Activated CD8-positive, alpha-beta T cell treated with anti-CD3 and anti-CD28 coated beads for 36 hours (primary cell): ENCODE data around the gene SUOX. TPM values are rescaled to one million over a fixed set of nuclear protein-coding genes. Genes with fewer than 3 reads are reported as not detected.
"Not testable (repeated sequence)": the region's sequence is repeated elsewhere in the genome, so short reads cannot be mapped to it uniquely, and the experiment has no call there.

Experiments
- ATAC-seq: fragments of 200-7000 bp; cut with Tn5 transposase; one replicate; pipeline ENCODE4 v1.10.0; 2021; ENCODE audit warnings: mild to moderate bottlenecking, moderate library complexity
- CTCF ChIA-PET: fragments of 350-600 bp; sonication (Branson Sonifier 250); formaldehyde crosslinking; loops from one replicate; lab custom pipeline; 2021; ENCODE audit warnings: antibody characterized with exemption; lab: Charles Lee
- POLR2A ChIA-PET: fragments of 350-600 bp; sonication (Branson Sonifier 250); formaldehyde crosslinking; loops from one replicate; lab custom pipeline; 2021; ENCODE audit warnings: antibody characterized with exemption; lab: Charles Lee
- DNase-seq: peaks from one replicate; pipeline ENCODE4 v3.0.0-alpha.2; 2020
- H3K27ac Mint-ChIP-seq: one replicate; pipeline ENCODE4 v1.8.0; 2021; ENCODE audit warnings: mild to moderate bottlenecking, mixed read lengths
- H3K27me3 Mint-ChIP-seq: one replicate; pipeline ENCODE4 v1.8.0; 2021; ENCODE audit warnings: mixed read lengths
- H3K36me3 Mint-ChIP-seq: one replicate; pipeline ENCODE4 v1.8.0; 2021; ENCODE audit warnings: low read depth, mixed read lengths
- H3K4me1 Mint-ChIP-seq: one replicate; pipeline ENCODE4 v1.8.0; 2021; ENCODE audit warnings: low read depth, mixed read lengths
- H3K4me3 Mint-ChIP-seq: one replicate; pipeline ENCODE4 v1.8.0; 2021; ENCODE audit warnings: mild to moderate bottlenecking, moderate library complexity, mixed read lengths
- H3K9me3 Mint-ChIP-seq: one replicate; pipeline ENCODE4 v1.8.0; 2021; ENCODE audit warnings: mixed read lengths
- intact Hi-C: fragments of 100-400 bp; cut with micrococcal nuclease; formaldehyde crosslinking; loops from one replicate; pipeline ENCODE4 v1.10.0; 2022
- total RNA-seq, 2 experiments: library from RNA; stranded (reverse); gene quantifications; one replicate each; pipeline ENCODE4 v1.2.3, GENCODE V29; 2021
- TF ChIP-seq, protein P1 (sequence below): fragments of 200-600 bp; IDR thresholded peaks from one replicate; pipeline ENCODE4 v1.8.0; 2022; ENCODE audit warnings: antibody characterized with exemption, mild to moderate bottlenecking

SUOX gene
- total RNA-seq, 2 experiments from 2014 or later, result 4.6 to 6.2 TPM

DNA sequence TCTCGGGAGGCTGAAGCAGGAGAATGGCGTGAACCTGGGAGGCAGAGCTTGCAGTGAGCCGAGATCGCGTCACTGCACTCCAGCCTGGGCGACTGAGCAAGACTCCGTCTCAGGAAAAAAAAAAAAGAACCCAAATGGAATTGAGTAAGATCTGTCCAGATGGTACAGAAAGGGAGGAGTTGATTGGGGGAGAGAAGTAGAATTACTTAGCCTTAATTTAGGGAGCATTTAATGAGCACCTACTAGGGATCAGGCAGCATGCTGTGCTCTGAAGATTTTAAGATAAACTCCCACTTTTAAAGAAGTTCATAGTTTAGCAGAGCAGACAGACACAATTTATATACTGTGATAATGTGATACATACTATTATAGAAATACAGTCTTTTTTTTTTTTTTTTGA, 18.7 kb upstream of the SUOX start:
- no peaks in the 10 kb centered on the region for H3K27me3 Mint-ChIP-seq
- CTCF ChIA-PET, result interaction anchor here (1.1 to 5.4 kb wide), 2 partner anchors 17 to 62 kb away, joined by 3 to 26 read pairs; no protein-coding TSS in a partner anchor
- POLR2A ChIA-PET, result no interaction called here
- ATAC-seq (no peak), DNase-seq (no peak)
- H3K36me3 Mint-ChIP-seq, result peaks cover 8% of the 10 kb centered on the region
- no peak overlapping the region for H3K4me3 Mint-ChIP-seq
- intact Hi-C loops, result loop anchor here (10.0 kb wide), 1 partner anchor 244 kb away; no protein-coding TSS in a partner anchor
- H3K9me3 Mint-ChIP-seq, result no peaks in the 10 kb centered on the region
- TF ChIP-seq, protein P1, sequence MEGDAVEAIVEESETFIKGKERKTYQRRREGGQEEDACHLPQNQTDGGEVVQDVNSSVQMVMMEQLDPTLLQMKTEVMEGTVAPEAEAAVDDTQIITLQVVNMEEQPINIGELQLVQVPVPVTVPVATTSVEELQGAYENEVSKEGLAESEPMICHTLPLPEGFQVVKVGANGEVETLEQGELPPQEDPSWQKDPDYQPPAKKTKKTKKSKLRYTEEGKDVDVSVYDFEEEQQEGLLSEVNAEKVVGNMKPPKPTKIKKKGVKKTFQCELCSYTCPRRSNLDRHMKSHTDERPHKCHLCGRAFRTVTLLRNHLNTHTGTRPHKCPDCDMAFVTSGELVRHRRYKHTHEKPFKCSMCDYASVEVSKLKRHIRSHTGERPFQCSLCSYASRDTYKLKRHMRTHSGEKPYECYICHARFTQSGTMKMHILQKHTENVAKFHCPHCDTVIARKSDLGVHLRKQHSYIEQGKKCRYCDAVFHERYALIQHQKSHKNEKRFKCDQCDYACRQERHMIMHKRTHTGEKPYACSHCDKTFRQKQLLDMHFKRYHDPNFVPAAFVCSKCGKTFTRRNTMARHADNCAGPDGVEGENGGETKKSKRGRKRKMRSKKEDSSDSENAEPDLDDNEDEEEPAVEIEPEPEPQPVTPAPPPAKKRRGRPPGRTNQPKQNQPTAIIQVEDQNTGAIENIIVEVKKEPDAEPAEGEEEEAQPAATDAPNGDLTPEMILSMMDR, result no peak
- H3K4me1 Mint-ChIP-seq, result peaks cover 22% of the 10 kb centered on the region
- H3K27ac Mint-ChIP-seq, result no peak overlapping the region

DNA sequence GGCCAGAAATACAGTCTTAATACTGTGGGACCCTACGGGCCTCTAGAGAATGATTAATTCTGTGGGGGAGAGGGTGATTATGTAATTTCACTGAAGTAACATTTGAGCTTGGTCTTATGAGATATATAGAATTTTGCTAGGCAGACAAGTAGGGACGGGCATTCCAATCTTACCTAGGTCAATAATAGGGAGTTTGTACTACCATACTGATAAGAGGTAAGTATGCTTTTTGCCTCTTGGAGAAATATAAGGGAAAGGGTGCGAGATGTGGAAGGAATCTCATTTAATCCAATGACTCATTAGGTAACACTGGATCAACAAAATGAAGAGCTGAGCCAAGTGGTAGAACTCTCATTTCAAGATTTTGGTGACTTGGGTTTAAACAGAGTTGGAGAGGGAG, 18.0 kb upstream of the SUOX start:
- Mint-ChIP-seq H3K4me3 (no peak overlapping the region), H3K27ac (no peak overlapping the region), H3K36me3 (peaks cover 8% of the 10 kb centered on the region), H3K27me3 (no peaks in the 10 kb centered on the region), H3K9me3 (no peaks in the 10 kb centered on the region), H3K4me1 (peaks cover 22% of the 10 kb centered on the region)
- intact Hi-C loops, result loop anchor here (10.0 kb wide), 1 partner anchor 244 kb away; no protein-coding TSS in a partner anchor
- ChIA-PET POLR2A (no interaction called here), CTCF (interaction anchor here (5.4 kb wide), 1 partner anchor 17 kb away, joined by 26 read pairs; no protein-coding TSS in a partner anchor)
- TF ChIP-seq, protein P1, result no peak
- ATAC-seq (no peak), DNase-seq (no peak)

DNA sequence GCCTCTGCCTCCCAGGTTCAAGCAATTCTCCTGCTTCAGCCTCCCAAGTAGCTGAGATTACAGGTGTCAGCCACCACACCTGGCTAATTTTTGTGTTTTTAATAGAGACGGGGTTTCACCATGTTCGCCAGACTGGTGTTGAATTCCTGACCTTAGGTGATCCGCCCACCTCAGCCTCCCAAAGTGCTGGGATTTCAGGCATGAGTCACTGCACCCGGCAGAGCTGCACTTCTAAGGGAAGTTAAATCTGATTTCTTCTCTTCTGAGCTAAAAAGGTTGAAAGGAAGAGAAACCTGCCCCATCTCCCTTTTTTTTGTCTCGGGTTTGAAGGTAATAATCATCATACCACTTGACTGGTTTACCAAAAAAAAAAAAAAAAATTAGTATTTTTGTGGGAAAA, 15.2 kb upstream of the SUOX start:
- CTCF ChIA-PET, result interaction anchor here (0.9 to 2.0 kb wide), 6 partner anchors 8 to 244 kb away, joined by 3 to 16 read pairs (median 4); partner anchors contain the start of genes RAB5B and SUOX
- POLR2A ChIA-PET, result interaction anchor here (0.6 to 1.2 kb wide), 2 partner anchors 8 to 49 kb away, joined by 3 read pairs; partner anchors contain the start of gene RAB5B
- H3K27ac Mint-ChIP-seq, H3K4me3 Mint-ChIP-seq, H3K36me3 Mint-ChIP-seq, DNase-seq, intact Hi-C loops, H3K9me3 Mint-ChIP-seq, H3K27me3 Mint-ChIP-seq, ATAC-seq: not testable (repeated sequence)
- H3K4me1 Mint-ChIP-seq, result peaks cover 13% of the 10 kb centered on the region

DNA sequence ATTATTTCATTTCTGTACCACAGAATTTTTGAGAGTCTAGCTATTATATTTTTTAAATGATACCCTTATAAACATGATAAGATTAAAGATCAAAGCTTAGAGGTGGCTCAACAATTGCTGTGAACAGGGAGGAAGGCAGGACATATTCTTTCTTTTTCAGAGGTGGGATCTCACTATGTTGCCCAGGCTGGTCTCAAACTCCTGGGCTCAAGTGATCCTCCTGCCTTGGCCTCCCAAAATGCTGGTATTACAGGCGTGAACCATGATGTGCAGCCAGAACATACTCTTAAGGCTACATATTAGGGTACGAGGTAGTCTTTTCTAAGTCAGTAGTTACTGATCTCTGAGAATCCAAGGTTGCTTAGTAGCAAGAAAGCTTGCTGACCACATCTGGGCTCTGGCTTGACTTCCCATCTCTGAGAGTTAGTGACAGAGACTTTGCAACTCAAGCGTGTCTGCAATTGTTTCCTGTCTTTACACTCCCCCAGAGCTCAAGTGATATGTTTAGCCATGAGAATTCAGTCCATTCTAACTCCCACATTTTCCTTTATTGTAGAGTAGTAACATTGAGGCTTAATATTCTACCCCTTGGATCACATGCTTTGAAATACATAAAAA, 14.6 kb upstream of the SUOX start:
- ATAC-seq (no peak), DNase-seq (no peak)
- H3K27ac Mint-ChIP-seq, result peak overlapping the region; percentile 30
- peaks cover 10% of the 10 kb centered on the region for H3K36me3 Mint-ChIP-seq
- POLR2A ChIA-PET, result interaction anchor here (0.6 to 1.2 kb wide), 3 partner anchors 8 to 49 kb away, joined by 3 to 5 read pairs (median 3); partner anchors contain the start of gene RAB5B
- intact Hi-C loops, result no loop called here
- H3K9me3 Mint-ChIP-seq, result no peaks in the 10 kb centered on the region
- H3K4me1 Mint-ChIP-seq, result peaks cover 10% of the 10 kb centered on the region
- TF ChIP-seq, protein P1, result no peak
- H3K27me3 Mint-ChIP-seq, result no peaks in the 10 kb centered on the region
- no peak overlapping the region for H3K4me3 Mint-ChIP-seq
- CTCF ChIA-PET, result interaction anchor here (0.7 to 3.4 kb wide), 10 partner anchors 8 to 245 kb away, joined by 3 to 16 read pairs (median 5); partner anchors contain the start of genes RAB5B and SUOX

DNA sequence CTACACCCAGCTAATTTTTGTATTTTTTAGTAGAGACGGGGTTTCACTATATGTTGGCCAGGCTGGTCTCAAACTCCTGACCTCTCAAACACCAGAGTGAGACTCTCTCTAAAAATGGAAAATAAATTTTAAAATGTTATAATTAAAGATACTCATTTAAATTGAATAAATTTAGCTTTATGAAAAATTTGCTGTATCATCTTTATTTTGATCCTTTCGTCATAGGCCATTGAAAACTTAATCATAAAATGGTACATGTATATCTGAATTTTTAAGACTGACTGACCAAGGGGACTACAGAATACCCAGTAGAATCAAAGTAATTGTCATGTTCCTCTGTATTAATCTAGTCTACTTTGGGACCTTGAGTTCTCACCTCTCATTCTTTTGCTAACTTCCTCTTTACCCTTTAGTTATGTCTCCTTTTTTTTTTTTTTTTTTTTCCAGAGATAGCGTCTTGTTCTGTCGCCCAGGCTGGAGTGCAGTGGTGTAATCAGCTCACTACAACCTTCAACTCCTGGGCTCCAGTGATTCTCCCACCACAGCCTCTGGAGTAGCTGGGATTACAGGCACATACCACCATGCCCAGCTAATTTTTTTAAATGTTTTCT, 13.7 kb upstream of the SUOX start:
- ATAC-seq (no peak), DNase-seq (no peak)
- intact Hi-C loops, result no loop called here
- Mint-ChIP-seq H3K27me3 (no peaks in the 10 kb centered on the region), H3K36me3 (peaks cover 9% of the 10 kb centered on the region), H3K4me3 (no peak overlapping the region), H3K9me3 (no peaks in the 10 kb centered on the region), H3K27ac (no peak overlapping the region), H3K4me1 (peaks cover 6% of the 10 kb centered on the region)
- ChIA-PET POLR2A (interaction anchor here (1.2 kb wide), 1 partner anchor 63 kb away, joined by 3 read pairs; no protein-coding TSS in a partner anchor), CTCF (interaction anchor here (0.7 to 3.4 kb wide), 7 partner anchors 9 to 245 kb away, joined by 3 to 16 read pairs (median 10); partner anchors contain the start of gene RAB5B)
- TF ChIP-seq, protein P1, result no peak
